GM13976 (cell line): ENCODE measurements around the gene MYOG.

ENCODE experiments used
- DNase-seq: peaks from one replicate; pipeline ENCODE4 v3.0.0; 2012; ENCODE audit warnings: low spot score
- CTCF ChIP-seq: IDR thresholded peaks from 2 replicates; pipeline ENCODE4 v1.5.1; 2012; ENCODE audit warnings: borderline replicate concordance, mild to moderate bottlenecking; ENCODE audit not compliant: insufficient read depth; ENCODE audit errors: extremely low read depth, missing control alignments, control extremely low read depth
- in situ Hi-C: fragments of 300-500 bp; cut with MboI; formaldehyde crosslinking; loops from one replicate; pipeline ENCODE4 v1.12.0; 2022; ENCODE audit warnings: low sequenced_read_pairs, mixed read lengths, inconsistent platforms; ENCODE audit not compliant: unreplicated experiment

The MYOG gene

DNA sequence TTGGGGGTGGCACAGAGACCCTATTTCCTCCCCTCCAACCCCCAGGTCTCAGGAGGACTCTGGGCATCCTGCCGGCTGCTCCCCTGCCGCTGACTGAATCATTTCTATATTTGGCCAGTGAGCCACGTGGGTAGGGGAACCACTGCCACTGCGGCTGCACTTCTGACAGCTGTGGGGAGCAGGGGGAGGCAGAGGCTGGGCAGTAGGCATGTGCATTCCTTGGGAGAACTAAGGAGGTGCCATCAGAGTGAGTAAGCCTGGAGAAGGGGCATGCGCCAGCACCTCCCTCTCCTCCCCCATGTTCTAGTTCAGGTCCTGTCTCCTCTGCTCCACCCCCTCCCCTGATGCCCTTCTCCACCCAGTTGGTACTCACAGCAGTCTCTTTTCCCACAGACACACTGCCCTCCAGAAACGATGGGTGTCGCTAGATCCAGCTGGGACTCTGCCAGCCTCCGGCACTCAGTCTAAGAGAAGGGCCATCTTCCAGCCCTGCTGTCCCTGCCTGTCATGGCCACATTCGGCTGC lies 47.5 kb downstream of the MYOG start:
- in situ Hi-C loops, result no loop called here
- TF ChIP-seq CTCF, result no peak
- no peak for DNase-seq

GRCh38 chr1:203037509-203038190 lies 48.2 kb downstream of the MYOG start:
- DNase-seq, result no peak
- in situ Hi-C loops, result no loop called here
- no peak for TF ChIP-seq CTCF

- in situ Hi-C loops, result no loop called here
- no peak for TF ChIP-seq CTCF
These were observed 49.3 kb downstream of the MYOG start for GRCh38 chr1:203036537-203036936.

GRCh38 chr1:203036135-203036534 lies 49.7 kb downstream of the MYOG start:
- DNase-seq, result peak; percentile 27
- TF ChIP-seq CTCF, result no peak
- in situ Hi-C loops, result no loop called here

More at GRCh38 chr1:203036537-203036936, 49.3 kb downstream of the MYOG start:
- DNase-seq, result peak; percentile 23

DNA sequence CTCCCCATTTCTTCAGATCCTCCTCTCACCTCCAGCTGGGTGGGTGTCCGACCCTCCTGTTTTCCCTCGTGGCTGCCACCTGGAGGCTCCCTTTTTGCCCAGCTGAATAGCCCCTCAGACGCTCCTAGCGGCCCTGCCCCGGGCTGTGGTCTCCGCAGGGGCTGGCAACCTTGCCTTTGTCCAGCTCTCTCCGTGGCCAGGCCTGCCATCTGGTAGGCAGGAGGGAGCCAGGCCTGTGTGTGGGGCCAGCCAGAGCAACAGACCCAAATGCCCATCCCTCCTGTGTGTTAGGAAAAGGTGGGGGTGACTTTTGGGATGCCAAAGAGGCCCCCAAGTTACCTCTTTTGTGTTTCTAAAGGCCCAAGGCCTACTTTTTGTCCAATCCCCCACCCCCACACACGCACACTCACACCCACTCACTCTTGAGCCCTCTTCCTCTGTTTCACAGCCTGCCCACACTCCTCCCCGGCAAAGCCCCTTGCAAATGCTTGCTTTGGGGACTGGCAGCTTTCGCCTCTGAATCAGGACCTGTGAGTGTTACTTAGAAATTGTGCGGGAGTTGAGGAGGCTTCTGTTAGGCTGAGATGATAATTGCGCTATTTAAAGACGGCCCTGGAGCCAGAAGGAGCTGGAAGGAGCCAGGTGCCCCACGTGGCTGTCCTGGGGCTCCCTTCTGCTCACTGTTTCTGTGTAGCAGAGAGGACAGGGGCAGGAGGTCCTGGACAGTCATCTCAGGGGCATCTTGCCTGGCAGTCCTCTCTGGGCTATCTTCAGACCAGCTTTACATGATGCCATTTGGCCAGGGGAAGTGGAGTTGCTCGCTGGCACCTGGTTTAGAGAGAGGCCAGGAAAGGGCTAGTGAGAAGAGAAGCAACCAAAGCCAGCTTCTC lies 50.5 kb downstream of the MYOG start:
- TF ChIP-seq CTCF, result no peak
- DNase-seq, result peak; percentile 28
- in situ Hi-C loops, result no loop called here

- DNase-seq, result peak; percentile 18
- no peak for TF ChIP-seq CTCF
- in situ Hi-C loops, result no loop called here
These were observed 51.2 kb downstream of the MYOG start for GRCh38 chr1:203034422-203035110.
